ENCODE data around the gene PRKAG3. TPM values are rescaled to one million over a fixed set of nuclear protein-coding genes. Genes with fewer than 3 reads are reported as not detected.

PRKAG3 gene
- total RNA-seq, 2 donors from 2014 or later = not detected

GRCh38 chr2:218827701-218828476 is 3.7 kb downstream of the PRKAG3 start:
- H3K9me3 ChIP-seq = no peaks in the 10 kb centered on the region
- no peak overlapping the region for H3K4me3 ChIP-seq
- ATAC-seq (no peak), DNase-seq (no peak)
- intact Hi-C loops (cut with DNase I) = no loop called here
- 56 to 63% methylated on average over 10 to 14 of the region's 14 CpGs for WGBS, 2 donors
- H3K27ac ChIP-seq = no peak overlapping the region
- H3K4me1 ChIP-seq = no peaks in the 10 kb centered on the region
- no peak for TF ChIP-seq POLR2A (IDR thresholded peaks at IDR 0.05)
- TF ChIP-seq, protein P1, sequence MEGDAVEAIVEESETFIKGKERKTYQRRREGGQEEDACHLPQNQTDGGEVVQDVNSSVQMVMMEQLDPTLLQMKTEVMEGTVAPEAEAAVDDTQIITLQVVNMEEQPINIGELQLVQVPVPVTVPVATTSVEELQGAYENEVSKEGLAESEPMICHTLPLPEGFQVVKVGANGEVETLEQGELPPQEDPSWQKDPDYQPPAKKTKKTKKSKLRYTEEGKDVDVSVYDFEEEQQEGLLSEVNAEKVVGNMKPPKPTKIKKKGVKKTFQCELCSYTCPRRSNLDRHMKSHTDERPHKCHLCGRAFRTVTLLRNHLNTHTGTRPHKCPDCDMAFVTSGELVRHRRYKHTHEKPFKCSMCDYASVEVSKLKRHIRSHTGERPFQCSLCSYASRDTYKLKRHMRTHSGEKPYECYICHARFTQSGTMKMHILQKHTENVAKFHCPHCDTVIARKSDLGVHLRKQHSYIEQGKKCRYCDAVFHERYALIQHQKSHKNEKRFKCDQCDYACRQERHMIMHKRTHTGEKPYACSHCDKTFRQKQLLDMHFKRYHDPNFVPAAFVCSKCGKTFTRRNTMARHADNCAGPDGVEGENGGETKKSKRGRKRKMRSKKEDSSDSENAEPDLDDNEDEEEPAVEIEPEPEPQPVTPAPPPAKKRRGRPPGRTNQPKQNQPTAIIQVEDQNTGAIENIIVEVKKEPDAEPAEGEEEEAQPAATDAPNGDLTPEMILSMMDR (IDR thresholded peaks at IDR 0.05) = no peak
- no peaks in the 10 kb centered on the region for H3K27me3 ChIP-seq
- no peaks in the 10 kb centered on the region for H3K36me3 ChIP-seq (replicated peaks in 1 of 2; ENCODE audit: insufficient read depth in 1 of 2, low read depth in 2 of 2)

DNA sequence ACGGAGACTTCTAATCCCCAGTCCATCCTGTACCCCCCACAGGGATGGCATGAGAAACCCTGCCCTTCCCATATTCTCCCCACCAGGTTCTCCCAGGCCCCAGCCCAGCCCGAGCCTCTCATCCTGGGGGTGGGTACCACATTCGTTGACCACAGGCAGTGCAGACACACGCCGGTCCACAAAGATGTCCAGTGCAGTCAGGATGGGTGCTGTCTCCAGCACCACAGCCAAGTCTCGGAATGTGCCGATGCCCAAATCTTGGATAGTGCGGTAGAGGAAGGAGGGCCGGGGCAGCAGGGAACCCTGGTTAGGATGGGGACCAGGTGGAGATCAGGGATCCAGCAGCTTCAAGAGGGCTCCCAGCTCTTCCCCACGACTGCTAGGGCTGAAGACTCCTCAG is 4.8 kb downstream of the PRKAG3 start:
- WGBS, 2 donors = 75 to 77% methylated on average over 10 of the region's 10 CpGs
- intact Hi-C loops (cut with DNase I) = no loop called here
- TF ChIP-seq POLR2A (IDR thresholded peaks at IDR 0.05) = no peak
- TF ChIP-seq, protein P1 (IDR thresholded peaks at IDR 0.05) = no peak
- ATAC-seq (no peak), DNase-seq (no peak)
- Histone ChIP-seq H3K36me3 (replicated peaks in 1 of 2; ENCODE audit: insufficient read depth in 1 of 2, low read depth in 2 of 2) (no peaks in the 10 kb centered on the region), H3K27ac (no peak overlapping the region), H3K4me3 (no peak overlapping the region), H3K27me3 (no peaks in the 10 kb centered on the region), H3K9me3 (no peaks in the 10 kb centered on the region), H3K4me1 (no peaks in the 10 kb centered on the region)

- TF ChIP-seq, protein P1 (IDR thresholded peaks at IDR 0.05) = no peak
- no peak for TF ChIP-seq POLR2A (IDR thresholded peaks at IDR 0.05)
- WGBS, 2 donors = 88 to 93% methylated on average over 2 to 7 of the region's 7 CpGs
- no peak for DNase-seq
- intact Hi-C loops (cut with DNase I) = no loop called here
- ATAC-seq = no peak
- H3K27me3 ChIP-seq = no peaks in the 10 kb centered on the region
- H3K4me3 ChIP-seq = no peak overlapping the region
- no peaks in the 10 kb centered on the region for H3K4me1 ChIP-seq
- H3K9me3 ChIP-seq = no peaks in the 10 kb centered on the region
- H3K27ac ChIP-seq = no peak overlapping the region
- no peaks in the 10 kb centered on the region for H3K36me3 ChIP-seq (replicated peaks in 1 of 2; ENCODE audit: insufficient read depth in 1 of 2, low read depth in 2 of 2)
Observed at GRCh38 chr2:218824004-218824403, 7.6 kb downstream of the PRKAG3 start.

GRCh38 chr2:218823196-218823855 is 8.3 kb downstream of the PRKAG3 start:
- H3K27me3 ChIP-seq = no peaks in the 10 kb centered on the region
- 68 to 77% methylated on average over 7 to 9 of the region's 9 CpGs for WGBS, 2 donors
- H3K4me1 ChIP-seq = no peaks in the 10 kb centered on the region
- TF ChIP-seq, protein P1 (IDR thresholded peaks at IDR 0.05) = no peak
- no peak for TF ChIP-seq POLR2A (IDR thresholded peaks at IDR 0.05)
- no peak for DNase-seq
- intact Hi-C loops (cut with DNase I) = no loop called here
- no peaks in the 10 kb centered on the region for H3K36me3 ChIP-seq (replicated peaks in 1 of 2; ENCODE audit: insufficient read depth in 1 of 2, low read depth in 2 of 2)
- H3K4me3 ChIP-seq = no peak overlapping the region
- no peak overlapping the region for H3K27ac ChIP-seq
- ATAC-seq = no peak
- H3K9me3 ChIP-seq = no peaks in the 10 kb centered on the region
